HG03159 (cell line): Measurements from ENCODE around the gene MDM4.
"Not testable (repeated sequence)": the region's sequence is repeated elsewhere in the genome, so short reads cannot be mapped to it uniquely, and the experiment has no call there.

ENCODE experiments used
- ATAC-seq: cut with Tn5 transposase; IDR thresholded peaks from one replicate; pipeline ENCODE4 v1.9.1; 2021; ENCODE audit warnings: mild to moderate bottlenecking, moderate library complexity; ENCODE audit not compliant: unreplicated experiment

Gene MDM4

DNA sequence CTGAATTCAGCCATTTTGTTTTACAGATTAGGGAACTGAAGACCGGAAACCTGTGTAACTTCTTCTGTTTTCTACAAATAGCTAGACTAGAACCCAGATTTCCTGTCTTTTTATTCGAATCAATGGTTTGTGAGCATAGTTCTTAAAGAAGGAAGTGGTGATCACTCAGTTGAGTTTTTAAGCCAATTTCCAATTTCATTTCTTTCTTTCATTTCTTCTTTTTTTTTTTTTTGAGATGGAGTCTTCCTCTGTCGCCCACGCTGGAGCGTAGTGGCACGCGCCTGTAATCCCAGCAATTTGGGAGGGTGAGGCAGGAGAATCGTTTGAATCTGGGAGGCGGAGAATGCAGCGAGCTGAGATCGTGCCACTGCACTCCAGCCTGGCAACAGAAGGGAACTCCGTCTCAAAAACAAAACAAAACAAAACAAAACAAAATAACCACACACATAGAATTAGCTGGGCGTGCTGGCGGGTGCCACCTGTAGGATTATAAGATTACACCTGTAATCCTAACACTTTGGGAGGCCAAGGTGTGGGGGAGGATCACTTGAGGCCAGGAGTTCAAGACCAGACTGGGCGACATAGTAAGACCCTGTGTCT, 3.0 kb upstream of the MDM4 start:
- ATAC-seq, result peak; percentile 31

DNA sequence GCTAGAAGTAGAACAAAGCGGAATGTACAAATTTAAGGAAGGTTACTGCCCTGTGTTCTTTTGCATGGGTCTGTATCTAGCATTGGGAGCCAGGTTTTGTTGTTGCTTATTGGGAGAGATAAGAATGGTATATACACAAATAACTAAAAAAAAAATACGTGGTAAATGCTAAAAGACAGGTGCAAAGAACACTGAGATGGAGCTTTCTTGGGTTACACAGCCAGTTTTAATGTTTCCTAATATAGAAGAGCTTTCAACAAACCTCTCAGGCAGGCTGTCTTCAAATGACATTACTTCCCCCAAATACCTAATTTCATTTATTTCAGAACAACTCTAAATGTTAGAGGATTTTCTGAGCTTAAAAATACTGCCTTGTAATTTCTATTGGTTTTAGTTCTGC, 1.4 kb upstream of the MDM4 start:
- no peak for ATAC-seq

DNA sequence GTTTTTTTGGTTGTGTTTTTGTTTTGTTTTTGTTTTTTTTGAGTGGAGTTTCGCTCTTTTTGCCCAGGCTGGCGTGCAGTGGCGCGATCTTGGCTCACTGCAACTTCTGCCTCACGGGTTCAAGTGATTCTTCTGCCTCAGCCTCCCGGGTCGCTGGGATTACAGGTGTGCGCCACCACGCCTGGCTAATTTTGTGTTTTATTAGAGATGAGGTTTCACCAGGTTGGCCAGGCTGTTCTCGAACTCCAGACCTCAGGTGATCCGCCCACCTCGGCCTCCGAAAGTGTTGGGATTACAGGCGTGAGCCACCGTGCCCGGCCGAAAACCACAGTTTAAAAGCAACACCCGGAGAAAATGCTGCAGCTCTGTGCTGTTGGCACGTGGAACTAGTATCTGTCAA, 1.2 kb downstream of the MDM4 start:
- not testable (repeated sequence) for ATAC-seq

DNA sequence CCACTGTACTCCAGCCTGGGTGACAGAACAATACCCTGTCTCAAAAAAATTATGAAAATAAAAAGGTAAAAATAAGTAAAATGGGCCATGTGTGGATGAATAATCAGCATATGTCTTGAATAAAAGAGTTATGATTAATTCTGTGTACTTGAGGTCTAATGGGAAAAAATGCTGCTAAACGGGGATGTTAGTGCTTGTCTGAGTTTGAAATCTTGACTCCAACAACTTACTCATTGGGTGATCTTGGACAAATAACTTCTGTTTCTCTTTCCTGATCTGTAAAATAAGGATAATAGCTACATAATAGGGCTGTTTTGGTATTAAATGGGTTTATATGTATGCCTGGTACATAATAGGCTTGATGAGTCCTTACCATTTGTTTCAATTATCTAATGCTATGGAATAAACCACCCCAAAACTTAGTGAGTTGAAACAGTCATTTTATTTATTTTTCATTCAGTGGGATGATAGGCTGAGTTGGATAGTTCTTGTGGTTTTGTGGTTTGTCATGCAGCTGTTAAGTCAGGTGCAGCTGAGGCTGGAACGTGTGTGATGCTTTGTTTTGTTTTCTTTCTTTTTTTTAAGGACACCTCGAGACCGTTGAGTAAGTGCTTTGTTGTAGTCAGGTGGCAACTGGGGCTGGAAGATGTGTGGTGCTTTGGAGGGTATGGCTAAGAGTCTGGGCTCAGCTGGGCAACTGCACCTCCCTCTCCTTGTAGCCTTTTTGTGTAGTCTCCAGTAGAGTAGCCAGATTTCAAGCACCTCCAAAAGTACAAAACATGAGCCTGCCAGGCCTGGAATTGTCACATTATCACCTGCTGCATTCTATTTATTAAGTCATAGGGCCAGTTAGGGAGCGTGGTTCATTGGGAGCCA, 4.9 kb downstream of the MDM4 start:
- peak; percentile 41 for ATAC-seq

DNA sequence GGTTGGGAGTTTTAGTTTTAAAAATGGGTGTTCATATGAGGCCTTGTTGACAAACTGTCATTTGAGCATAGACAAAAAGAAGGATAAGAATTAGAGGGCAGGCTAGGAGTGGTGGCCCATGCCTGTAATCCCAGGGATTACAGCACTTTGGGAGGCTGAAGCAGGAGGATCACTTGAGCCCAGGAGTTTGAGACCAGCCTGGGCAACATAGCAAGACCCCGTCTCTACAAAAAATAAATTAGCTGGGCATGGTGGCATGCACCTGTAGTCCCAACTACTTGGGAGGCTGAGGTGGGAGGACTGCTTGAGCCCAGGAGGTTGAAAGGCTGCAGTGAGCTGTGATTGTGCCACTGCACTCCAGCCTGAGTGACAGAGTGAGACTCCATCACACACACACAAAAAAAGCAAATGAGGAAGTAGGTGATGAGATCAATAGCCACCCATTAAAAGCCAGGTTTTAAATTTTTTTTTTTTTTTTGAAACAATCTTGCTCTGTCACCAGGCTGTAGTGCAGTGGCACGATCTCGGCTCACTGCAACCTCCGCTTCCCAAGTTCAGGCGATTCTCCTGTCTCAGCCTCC, 5.8 kb downstream of the MDM4 start:
- not testable (repeated sequence) for ATAC-seq

- no peak for ATAC-seq
These were observed 7.5 kb downstream of the MDM4 start for GRCh38 chr1:204523605-204524215.

DNA sequence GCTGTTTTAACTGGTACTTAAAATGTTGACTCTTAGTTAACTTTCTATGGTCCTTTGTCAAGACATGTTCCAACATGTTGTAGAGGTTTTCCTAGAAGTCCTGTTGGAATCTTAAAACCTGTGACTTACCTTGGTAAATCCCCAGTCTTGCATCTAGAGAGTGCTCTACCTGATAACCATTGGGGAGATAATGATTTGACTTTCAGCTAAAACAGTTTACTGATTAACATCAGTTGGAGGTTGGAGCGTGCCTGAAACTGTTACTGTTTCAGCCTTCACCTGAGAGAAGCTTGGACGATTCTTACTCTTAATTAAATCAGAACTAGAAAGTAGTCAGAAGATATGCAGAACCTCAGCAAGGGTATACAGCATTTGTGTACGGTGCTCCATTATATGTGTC, 8.8 kb downstream of the MDM4 start:
- ATAC-seq, result peak; percentile 48

GRCh38 chr1:204528241-204528640, 12.0 kb downstream of the MDM4 start:
- no peak for ATAC-seq

GRCh38 chr1:204528677-204529076, 12.5 kb downstream of the MDM4 start:
- no peak for ATAC-seq

DNA sequence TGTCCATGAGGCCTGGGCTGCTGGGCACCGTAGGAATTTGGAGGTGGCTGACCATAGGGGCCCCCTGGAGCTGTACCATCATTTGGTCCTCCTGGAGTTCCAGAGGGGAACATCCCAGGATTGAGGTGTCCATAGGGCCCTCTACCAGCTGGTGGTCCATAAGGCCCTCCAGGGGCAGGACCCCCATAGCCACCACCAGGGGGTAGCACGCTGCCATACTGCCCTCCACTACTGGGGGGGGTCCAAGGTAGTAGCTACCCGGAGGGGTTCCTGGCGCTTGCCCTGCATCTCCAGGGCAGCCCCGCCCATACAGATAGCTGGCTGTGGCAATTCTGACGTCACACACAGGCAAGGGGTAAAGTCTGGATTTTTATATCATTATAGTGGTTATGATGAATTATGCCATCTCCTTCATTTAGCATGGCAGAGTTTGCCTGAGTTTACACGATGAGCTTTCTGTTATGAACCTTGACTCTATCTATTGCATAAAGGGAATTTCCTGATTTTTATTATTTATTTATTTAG, 13.2 kb downstream of the MDM4 start:
- no peak for ATAC-seq

- peak; percentile 86 for ATAC-seq
These were observed 14.7 kb downstream of the MDM4 start for GRCh38 chr1:204530932-204531331.

GRCh38 chr1:204532832-204533231, 16.6 kb downstream of the MDM4 start:
- ATAC-seq, result no peak

DNA sequence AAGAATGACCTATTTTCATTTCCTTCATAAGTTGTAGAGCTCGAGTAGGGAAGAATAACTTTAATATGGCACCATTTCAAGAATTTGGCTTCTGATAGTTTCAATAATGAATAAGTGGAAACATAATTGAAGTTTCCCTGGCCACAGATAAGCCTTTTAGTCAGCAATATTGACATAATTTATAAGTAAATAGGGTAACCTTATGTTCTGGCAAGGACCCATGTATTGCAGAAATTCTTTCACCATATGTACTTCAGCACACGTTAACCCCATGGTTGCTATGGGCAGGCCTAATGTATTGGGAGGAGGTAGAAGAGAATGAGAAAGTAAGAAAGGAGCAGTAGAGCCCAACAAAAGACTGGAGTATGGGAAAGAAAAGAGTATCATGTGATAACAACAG, 25.4 kb downstream of the MDM4 start:
- no peak for ATAC-seq

- no peak for ATAC-seq
These were observed 28.1 kb downstream of the MDM4 start for GRCh38 chr1:204544321-204544720.

DNA sequence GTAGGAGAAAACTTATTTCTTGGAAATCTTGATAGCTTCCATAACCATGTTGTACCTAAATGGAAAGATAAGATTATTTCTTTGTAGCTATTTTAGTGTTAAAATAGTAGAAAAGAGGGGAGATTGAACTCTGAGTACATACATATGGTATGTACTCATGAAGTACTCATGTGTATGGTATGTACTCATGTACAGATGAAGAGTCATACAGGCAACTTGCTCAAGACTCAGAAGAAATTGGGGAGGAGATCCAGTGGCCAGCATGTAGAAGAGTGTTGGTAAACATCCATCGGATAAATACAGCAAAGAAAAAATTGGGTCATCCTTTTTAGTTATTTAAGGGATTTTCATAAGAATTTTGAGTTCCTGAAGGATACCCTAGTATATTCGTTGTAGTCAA, 29.0 kb downstream of the MDM4 start:
- ATAC-seq, result no peak

DNA sequence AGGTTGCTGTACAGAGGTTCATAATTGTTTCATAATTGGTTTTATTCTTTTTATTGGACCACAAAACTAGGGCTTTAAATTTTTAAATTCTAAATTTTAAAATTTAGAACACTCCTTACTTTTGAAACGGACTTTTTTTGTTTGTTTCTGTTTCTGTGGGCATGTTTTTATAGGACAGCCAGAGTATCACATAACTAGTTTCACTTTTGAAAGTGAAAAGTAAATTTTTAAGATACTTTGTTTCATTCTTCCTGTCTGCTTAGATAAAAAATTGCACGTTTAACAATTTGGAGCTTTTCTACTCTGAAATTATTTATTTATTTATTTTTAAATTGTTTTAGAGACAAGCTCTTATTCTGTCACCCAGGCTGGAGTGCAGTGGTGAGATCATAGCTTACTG, 29.7 kb downstream of the MDM4 start:
- no peak for ATAC-seq

GRCh38 chr1:204548265-204548664, 32.1 kb downstream of the MDM4 start:
- no peak for ATAC-seq

- no peak for ATAC-seq
These were observed 33.1 kb downstream of the MDM4 start for GRCh38 chr1:204549313-204549712.

GRCh38 chr1:204550926-204551325, 34.7 kb downstream of the MDM4 start:
- no peak for ATAC-seq

DNA sequence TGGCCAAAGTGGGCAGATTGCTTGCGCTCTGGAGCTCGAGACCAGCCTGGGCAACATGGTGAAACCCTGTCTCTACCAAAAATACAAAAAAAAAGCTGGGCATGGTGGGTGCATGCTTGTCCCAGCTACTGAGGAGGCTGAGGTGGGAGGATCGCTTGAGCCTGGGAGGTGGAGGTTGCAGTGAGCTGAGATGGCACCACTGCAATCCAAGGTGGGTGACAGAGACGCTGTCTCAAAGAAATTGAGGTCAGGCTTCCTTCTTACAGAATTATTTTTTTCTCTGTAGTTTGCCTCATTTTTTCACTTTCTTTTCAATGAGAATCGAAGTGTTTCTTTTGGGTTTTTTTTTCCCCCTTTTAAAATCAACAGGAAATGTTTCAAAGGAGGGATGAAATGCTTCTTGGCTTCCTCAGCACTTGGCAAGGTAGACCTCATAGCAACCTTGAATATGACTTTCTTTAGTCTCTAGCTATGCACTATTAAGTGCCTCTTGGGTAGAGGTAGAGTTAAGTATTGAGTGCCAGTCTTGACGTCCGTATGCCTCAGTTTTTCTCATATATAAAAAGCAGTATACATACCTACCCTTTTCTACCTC, 40.3 kb downstream of the MDM4 start:
- no peak for ATAC-seq

GRCh38 chr1:204558467-204558866, 42.3 kb downstream of the MDM4 start:
- ATAC-seq, result no peak
